GM18907 (cell line): Measurements from ENCODE around the gene INTS15.
"Not testable (repeated sequence)": the region's sequence is repeated elsewhere in the genome, so short reads cannot be mapped to it uniquely, and the experiment has no call there.

Source experiments
- ATAC-seq: cut with Tn5 transposase; IDR thresholded peaks from one replicate; pipeline ENCODE4 v1.9.1; 2021; ENCODE audit warnings: mild to moderate bottlenecking, moderate library complexity; ENCODE audit not compliant: unreplicated experiment

Gene INTS15

DNA sequence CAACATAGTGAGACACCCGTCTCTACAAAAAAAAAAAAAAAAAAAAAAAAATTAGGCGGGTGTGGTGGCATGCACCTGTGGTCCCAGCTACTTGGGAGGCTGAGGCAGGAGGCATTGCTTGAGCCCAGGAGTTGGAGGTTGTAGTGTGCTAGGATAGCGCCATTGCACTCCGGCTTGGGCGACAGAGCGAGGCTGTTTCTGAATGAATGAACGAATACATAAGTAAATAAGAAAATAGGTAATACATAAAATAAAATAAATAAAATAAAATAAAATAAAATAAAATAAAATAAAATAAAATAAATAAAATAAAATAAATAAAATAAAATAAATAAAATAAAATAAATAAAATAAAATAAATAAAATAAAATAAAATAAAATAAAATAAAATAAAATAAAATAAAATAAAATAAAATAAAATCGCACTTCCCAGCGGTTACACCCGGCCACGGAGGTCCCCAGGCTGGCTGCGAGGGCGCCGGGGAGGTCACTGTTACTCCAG, 12.9 kb upstream of the INTS15 start:
- ATAC-seq: not testable (repeated sequence)

DNA sequence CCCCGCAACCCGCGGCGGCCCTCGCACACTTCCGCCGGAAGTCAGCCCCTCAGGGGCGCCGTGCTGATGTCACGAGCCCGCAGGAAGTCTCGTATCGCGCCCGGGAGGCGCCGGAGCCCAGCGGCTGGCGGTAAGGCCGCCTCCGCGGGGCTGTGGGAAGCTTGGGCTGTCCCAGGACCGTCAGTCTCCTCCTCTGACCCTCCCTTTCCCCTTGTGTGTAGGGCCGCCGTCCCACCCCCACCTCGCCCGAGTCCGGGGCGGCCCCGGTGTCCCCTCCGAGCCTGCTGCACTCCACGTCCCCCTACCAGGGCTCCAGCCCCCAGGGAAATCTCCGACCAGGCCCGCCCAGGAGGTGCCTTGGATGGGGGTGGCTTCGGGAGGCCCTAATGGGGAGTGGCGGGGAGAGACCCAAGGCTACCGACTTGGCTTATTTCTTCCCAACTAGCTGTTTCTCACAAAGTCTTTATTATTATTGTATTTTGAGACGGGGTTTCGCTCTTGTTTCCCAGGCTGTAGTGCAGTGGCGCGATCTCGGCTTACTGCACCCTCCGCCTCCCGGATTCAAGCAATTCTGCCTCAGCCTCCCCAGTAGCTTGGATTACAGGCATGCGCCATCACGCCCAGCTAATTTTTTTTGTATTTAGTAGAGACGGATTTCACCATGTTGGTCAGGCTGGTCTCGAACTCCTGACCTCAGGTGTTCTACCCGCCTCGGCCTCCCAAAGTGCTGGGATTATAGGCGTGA, 12.3 kb upstream of the INTS15 start, which contains the start of gene ZDHHC4:
TSS of gene ZDHHC4 (plus strand) at position 86 of the 745 bp plus-strand sequence. CDS start 3,108 bp downstream, outside the sequence.
- peak; percentile 93 for ATAC-seq

DNA sequence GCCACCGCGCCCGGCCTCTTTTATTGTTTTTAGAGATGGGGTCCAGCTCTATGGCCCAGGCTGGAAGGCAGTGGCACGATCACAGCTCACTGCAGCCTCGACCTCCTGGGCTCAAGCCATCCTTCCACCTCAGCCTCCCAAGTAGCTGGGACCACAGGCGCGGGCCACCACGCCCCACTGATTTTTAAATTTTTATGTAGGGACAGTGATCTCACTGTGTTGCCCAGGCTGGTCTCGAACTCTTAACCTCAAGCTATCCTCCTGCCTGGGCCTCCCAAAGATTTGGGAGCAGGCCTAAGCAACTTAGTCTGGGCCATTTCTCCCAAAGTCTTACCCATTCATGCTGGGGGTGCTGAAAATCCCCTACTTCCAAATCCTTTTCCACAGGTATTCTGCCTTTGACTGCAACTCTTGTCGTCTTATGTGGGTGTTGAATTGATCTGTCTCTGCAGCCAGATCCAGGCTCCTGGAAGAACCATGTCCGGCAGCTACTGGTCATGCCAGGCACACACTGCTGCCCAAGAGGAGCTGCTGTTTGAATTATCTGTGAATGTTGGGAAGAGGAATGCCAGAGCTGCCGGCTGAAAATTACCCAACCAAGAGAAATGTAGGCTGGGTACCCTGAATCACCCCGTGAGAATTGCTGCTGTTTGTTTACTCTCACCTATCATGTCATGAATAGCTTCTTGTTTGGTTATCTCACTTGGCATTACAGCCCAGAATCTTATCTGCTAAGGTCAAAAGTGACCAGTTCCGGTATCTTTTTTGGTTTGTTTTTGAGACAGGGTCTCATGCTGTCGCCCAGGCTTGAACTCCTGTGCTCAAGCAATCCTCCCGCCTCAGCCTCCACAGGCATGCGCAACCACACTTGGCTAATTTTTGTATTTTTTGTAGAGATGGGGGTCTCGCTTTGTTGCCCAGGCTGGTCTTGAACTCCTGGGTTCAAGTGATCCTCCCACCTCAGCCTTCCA, 11.4 kb upstream of the INTS15 start:
- ATAC-seq: no peak

DNA sequence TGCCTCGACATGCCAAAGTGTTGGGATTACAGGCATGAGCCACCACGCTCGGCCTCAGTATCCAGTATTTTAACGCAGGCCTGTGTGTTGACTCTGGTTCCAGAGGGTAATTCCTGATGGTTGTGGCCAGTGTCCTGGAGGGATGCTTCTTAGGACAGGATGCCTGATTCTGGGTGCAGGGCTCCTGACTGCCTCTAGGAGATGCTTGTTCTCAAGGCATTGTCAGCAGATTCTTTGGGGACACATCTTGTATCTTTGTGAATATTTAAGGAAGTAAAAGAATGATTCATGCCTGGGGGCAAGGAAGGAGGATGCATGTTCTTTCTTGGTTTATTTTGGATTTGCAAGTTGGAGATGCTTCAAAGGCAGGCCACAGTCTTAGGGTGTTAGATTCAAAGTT, 10.4 kb upstream of the INTS15 start:
- ATAC-seq: no peak

DNA sequence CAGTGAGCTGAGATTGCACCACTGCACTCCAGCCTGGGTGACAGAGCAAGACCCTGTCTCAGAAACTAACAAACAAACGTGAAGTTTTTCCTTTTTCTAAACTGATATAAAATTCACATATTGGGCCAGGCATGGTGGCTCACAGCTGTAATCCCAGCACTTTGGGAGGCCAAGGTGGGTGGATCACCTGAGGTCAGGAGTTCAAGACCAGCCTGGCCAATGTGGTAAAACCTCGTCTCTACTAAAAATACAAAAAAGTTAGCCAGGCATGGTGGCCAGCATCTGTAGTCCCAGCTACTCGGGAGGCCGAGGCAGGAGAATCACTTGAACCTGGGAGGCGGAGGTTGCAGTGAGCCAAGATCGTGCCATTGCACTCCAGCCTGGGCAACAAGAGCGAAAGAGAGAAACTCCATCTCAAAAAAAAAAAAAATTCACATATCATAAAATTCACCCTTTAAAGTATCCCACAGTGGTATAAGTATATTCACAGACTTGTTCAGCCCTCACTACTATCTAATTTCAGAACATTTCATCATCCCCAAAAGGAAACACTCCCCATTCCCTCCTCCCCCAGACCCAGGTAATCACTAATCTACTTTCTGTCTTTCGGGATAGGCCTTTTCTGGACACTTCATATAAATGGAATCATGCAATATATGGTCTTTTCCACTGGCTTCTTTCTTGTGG, 3.9 kb upstream of the INTS15 start:
- ATAC-seq: not testable (repeated sequence)

DNA sequence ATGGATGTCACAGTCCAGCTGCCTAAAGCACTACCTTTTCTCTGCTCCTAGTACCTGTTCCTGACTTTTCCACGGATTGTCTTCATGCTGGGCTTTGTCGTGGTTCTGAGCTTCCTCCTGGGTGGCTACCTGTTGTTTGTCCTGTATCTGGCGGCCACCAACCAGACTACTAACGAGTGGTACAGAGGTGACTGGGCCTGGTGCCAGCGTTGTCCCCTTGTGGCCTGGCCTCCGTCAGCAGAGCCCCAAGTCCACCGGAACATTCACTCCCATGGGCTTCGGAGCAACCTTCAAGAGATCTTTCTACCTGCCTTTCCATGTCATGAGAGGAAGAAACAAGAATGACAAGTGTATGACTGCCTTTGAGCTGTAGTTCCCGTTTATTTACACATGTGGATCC, 1.3 kb upstream of the INTS15 start:
- ATAC-seq: no peak

DNA sequence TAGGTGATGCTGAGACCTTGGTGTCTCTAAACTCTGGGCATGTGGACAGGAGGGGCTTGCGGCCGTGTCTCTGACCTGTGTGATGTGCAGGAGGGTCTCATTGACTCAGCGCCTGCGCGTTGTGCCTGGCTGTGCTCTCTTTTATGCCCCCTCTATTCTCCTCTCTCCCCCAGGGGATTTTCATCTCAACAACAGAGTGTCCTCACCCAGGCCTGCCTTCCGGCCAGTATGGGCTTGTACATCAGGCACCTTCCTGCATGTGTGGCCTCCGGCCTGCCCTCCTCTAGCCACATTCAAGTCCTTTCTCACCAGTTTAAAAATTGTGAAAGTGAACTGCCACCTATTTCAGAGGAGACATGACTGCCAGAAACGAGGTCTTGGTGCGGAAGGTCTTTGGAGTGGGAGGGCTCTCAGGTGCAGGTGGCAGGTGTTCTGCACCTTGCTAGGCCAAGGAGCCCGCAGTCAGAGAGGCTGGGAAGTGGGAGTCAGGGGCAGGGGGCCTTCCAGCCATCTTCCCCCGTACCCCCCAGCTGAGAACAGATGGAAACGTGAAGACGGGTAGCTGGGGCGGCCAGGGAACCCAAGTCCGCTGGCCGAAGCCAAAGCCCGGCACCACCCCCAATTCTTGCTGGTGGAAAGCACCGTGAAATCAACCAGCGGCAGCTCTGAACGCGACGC, 531 bp upstream of the INTS15 start:
- no peak for ATAC-seq

DNA sequence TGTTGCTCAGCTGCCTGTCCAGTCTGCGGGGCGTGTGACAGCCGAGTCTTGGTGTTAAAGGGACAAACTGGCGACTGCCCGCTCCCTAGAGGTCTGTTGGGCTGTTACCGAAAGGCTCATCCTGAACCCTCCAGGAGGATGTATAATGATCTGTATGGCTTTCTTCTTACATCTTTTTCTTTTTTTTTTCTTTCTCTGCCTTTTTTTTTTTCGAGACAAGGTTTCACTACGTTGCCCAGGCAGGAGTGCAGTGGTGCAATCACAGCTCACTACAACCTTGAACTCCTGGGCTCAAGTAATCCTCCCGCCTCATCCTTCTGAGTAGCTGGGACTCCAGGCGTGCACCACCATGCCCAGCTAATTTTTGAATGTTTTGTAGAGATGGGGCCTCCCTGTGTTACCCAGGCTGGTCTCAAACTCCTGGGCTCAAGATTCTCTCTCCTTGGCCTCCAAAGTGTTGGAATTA, 857 bp downstream of the INTS15 start:
- peak; percentile 36 for ATAC-seq

DNA sequence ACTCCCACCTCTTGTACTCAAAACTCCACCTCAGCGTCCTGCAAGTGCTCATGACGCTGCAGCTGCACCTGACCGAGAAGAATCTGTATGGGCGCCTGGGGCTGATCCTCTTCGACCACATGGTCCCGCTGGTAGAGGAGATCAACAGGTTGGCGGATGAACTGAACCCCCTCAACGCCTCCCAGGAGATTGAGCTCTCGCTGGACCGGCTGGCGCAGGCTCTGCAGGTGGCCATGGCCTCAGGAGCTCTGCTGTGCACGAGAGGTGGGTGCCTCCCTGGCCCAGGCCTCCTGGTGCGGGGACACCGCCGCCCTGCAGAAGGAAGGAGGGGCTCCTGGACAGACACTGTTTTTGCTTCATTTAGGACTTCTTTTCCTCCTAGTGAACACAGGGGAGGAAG, 10.3 kb downstream of the INTS15 start:
- no peak for ATAC-seq

DNA sequence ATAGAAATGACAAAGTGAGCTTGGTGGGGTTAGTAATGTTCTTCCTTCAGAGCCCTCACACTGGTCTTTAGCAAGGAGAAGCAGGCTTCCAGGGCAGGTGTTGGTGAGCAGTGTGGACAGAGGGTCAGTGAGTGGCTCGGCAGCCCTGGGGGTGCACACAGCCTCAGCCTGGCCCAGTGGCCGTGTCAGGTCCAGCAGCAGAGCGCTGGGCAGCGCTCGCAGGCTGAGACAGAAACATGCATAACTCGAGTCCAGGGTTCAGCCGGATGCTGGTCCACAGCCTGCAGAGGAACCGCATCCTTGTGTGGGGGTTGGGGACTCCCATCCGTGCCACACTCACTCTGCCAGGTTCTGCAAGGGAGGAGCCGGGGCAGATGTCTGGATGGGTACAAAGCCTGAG, 14.6 kb downstream of the INTS15 start:
- no peak for ATAC-seq

DNA sequence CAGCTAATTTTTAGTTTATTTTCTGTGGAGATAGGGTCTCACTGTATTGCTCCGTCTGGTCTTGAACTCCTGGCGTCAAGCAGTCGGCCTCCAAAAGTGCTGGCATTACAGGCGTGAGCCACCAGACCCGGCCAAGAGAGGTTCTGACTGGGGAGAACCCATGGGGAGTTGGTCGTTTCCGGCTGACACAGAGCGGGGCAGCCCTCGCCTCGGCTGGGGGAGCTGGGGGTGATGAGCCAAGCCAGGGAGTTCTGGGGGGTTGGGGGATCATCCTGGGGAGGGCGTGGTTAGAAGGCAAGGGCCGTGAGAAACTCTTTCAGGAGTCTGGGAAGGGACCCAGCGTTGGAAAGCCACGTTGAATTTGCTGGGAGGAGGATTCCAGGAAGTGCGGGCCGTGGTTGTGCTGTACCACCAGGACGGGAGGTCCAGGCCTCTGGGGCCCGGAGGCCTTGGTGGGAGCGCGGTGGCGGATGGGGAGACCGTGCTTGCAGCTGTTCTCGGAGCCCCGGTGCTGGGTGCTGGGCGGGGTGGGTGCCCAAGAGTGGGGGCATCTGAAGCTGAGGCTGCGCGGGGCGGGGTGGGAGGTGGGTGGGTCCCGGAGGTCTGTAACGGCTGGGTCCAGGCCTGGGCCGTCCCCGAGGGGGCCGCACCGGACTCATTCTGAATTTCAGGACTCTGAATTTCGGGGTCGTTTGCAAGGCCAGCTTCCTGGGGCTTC, 17.2 kb downstream of the INTS15 start:
- ATAC-seq: no peak

DNA sequence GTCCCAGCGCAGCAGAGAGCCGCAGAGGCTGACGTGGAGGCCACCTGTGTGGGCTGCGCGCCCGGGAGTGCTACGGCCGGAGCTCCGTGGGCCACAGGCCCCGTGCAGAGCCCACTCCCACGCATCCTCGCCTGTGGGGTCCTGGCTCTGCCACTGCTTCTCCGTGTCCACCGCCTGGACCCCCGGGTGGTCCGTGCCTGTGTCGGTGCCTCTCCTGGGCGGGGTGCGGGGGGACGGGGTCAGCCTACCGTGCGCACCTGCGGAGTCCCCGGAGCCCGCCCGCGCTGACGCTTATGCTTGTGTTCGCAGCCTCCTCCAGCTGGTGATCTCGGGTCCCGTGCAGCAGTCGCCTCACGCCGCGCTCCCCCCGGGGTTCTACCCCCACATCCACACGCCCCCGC, 17.8 kb downstream of the INTS15 start:
- ATAC-seq: no peak

DNA sequence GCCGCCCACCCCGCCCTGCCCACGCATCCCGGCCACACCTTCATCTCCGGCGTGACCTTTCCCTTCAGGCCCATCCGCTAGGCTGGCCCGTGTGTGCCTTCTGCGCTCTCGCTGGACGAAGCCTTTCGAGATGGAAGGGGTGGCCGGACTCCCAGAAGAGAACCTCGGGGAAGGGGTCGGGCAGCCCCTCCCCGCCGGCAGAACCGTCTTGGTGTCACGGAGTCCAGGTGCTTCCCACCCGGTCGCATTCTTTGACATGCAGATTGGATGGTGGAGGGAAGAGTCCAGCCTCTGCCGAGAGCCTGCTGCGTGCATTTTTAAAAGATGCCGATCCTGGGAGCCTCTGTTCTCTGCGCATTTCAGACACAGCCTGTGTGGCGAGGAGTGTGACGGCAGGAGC, 18.3 kb downstream of the INTS15 start:
- ATAC-seq: no peak

DNA sequence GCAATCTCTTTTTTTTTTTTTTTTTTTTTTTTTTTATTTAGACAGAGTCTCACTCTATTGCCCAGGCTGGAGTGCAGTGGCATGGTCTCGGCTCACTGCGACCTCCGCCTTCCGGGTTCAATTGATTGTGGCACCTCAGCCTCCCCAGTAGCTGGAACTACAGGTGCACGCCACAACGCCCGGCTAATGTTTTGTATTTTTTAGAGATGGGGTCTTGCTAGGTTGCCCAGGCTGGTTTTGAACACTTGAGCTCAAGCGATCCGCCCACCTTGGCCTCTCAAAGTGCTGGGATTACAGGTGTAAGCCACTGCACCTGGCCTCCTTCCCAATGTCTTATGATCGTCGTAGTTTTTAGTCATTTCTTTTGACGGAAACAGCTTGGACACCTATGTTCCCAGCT, 19.0 kb downstream of the INTS15 start:
- no peak for ATAC-seq

DNA sequence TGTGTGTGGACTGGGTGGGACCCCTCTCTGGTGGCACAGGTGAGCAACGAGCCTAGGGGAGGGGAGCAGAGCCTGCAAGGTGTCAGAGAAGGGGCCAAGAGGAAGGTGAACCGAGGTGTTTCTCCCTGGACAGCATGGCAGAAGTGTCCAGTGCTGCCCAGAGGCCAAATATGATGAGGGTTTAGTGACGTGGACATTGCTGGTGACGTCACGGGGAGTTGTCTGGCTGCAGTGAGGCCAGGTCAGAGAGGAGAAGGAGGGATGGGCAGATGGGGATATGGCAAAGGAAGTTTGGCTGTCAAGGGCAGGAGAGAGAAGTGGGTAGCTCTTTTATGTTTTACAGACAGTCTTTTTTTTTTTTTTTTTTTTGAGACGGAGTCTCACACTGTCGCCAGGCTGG, 23.0 kb downstream of the INTS15 start:
- ATAC-seq: no peak

DNA sequence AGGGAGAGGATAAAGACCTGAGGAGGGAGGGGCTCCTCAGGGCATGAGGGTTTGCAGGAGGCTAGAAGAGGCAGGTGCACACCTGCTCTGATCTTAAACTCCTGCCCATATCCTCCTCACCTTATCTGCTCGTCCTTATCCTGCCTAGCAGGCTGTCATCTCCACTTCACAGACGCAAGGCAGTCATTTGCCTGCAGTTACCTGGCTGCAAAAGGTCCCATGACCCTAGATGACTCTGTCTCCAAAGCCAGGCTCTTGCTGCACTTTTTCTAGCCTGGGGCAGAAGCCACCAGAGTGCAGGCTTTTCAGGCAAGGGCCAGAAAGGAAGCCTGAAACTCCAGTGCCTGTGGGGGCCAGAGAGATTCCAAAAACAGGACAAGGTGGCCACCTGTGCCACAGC, 23.9 kb downstream of the INTS15 start:
- ATAC-seq: no peak

DNA sequence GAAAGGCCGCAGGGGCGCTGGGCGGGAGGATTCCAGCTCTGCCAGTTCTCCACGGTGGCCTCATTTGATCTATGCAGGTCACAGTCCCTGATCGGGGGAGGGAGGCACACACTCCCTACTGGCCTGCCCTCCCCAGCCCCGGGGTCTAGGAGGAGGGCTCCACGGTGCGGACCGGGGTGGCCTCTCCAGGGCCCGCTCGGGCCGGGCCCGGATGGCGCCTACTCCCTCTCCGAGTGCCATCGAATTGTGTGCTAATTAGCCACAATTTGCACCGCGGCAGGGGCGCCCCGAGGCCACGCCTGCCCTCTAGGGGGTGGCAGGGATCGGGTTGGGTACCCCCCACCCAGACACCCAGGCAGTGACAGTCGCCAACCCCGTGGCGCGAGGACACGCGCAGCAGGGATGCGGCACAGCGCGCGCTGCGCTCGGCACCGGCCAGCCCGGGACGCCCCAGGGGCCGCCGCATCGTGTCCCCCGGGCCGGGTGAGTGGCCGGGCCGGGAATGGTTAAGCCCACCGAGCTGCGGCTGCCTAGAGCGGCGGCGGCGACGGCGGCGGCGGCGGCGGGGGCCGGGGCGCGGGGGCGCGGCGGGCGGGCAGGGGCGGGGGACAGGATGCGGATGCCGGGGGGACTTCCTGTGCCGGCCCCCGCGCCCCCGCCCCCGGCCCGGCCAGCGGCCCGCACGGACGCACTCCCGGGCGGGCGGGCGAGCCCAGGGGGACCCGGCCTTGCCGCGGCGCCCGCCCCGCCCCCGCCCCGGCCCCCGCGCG, 25.3 kb downstream of the INTS15 start, which contains the start of gene ZNF853:
TSS of gene ZNF853 (plus strand) at position 658 of the 770 bp plus-strand sequence. CDS start 565 bp downstream, outside the sequence.
- ATAC-seq: no peak

DNA sequence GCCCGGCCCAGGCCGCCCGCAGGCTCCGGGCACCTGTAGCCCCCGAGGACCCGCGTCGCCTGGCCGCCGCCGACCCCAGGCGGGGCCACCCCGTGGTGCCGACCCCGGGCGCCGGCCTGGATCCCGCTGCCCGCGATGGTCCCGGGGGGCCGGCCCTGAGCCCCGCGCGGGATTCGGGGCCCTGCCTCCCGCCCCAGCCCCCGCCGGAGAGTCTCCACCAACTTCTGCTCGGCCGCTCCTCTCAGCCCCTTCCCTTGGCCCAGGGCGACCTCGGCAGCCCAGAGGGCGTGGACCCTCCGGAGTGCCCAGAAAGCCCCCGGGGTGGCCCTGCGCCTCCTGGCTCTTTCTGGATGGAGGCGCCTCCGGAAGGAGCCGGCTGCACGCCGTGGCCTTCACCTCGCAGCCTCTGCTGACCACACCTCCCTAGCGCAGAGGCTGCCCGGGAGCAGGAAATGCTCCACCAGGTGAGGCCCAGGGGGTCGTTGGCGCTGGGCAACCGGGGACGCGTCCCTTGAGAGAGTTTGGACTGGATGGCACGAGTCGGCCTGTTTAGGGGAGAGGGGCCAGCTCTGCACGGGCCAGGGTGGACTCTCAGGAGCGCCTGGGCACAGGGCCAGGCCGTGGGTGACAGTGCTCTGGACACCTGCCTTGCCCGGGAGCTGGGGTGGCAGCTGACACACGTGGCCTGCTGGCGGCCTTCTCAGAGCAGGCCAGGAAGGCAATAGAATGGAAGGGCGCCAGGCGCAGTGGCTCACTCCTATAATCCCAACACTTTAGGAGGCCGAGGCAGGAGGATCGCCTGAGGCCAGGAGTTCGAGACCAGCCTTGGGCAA, 26.1 kb downstream of the INTS15 start:
- no peak for ATAC-seq
